ENCODE results near the gene PCSK6. TPM values are rescaled to one million over a fixed set of nuclear protein-coding genes. Genes with fewer than 3 reads are reported as not detected.

Gene PCSK6
- total and polyA plus RNA-seq, 2 of the 8 experiments (the other 6 are each of a cell fraction or from before 2014, with no cell fraction given): 1.9 to 4.0 TPM

GRCh38 chr15:101426761-101427333 lies 62.7 kb downstream of the PCSK6 start:
- 0 out of 2 replicates have a peak overlapping the region, but pooled peaks have one; percentile 17 for H2BK12ac ChIP-seq (ENCODE audit: low read depth, low read length)
- no peak overlapping the region; a peak in 1 of 4 replicates for H3K4me2 ChIP-seq (ENCODE audit: insufficient read depth in 1 of 2, low read depth in 2 of 2, low read length in 2 of 2)
- H4K20me1 ChIP-seq (replicated peaks in 1 of 2; ENCODE audit: control insufficient read depth in 1 of 2, insufficient read depth in 2 of 2, low read length in 2 of 2): peaks cover 2% of the 10 kb centered on the region in 2 experiments
- peaks cover 0 to 12% (median 9%) of the 10 kb centered on the region in 4 experiments; a peak in 4 of 7 replicates for H3K4me1 ChIP-seq (replicated peaks in 1 of 4; ENCODE audit: control insufficient read depth in 3 of 4, insufficient read depth in 4 of 4, low read length in 3 of 4)
- H3K23me2 ChIP-seq (ENCODE audit: low read depth, low read length): no peaks in the 10 kb centered on the region
- H3K4ac ChIP-seq (replicated peaks; ENCODE audit: insufficient read length, low read depth, low read length): no peak overlapping the region
- 0 out of 2 replicates have a peak overlapping the region, but pooled peaks have one; percentile 18 for H2BK15ac ChIP-seq (ENCODE audit: low read length)
- WGBS, 2 experiments (ENCODE audit: extremely low coverage in 1 of 2, insufficient coverage in 1 of 2, insufficient read length in 1 of 2, insufficient replicate concordance in 2 of 2, low coverage in 1 of 2, low lambda C conversion rate in 2 of 2, missing lambda C conversion rate in 1 of 2): 84% methylated on average over 17 of the region's 17 CpGs; no CpG with 5 or more reads in 1 of the 2 experiments
- H3K36me3 ChIP-seq (ENCODE audit: control insufficient read depth in 2 of 4, insufficient read depth in 4 of 4, low read length in 3 of 4): no peaks in the 10 kb centered on the region
- H3K79me2 ChIP-seq (ENCODE audit: control insufficient read depth in 1 of 2, insufficient read depth in 2 of 2, low read length in 2 of 2): no peaks in the 10 kb centered on the region
- CTCF ChIA-PET (ENCODE audit: partially characterized antibody): interaction anchor here (1.2 to 2.4 kb wide), 5 partner anchors 9 to 106 kb away, joined by 3 to 6 read pairs (median 3); no protein-coding TSS in a partner anchor
- no peak overlapping the region for H2AFZ ChIP-seq (ENCODE audit: low read length)
- peak overlapping the region; percentile 63; the same call in 1 of the 2 replicates for H3K18ac ChIP-seq (ENCODE audit: extremely low read depth, low read length)
- H3K27ac ChIP-seq (ENCODE audit: low read depth, low read length): no peak overlapping the region
- H2BK5ac ChIP-seq (ENCODE audit: low read depth, low read length): no peak overlapping the region
- no peak overlapping the region for H4K91ac ChIP-seq (replicated peaks; ENCODE audit: insufficient read length, low read length)
- POLR2A ChIA-PET (ENCODE audit: partially characterized antibody): no interaction called here
- no peak overlapping the region for H3K9ac ChIP-seq (replicated peaks in 1 of 4; ENCODE audit: extremely low read depth in 1 of 4, low read depth in 3 of 4, low read length in 3 of 4)
- peaks cover 6 to 38% (median 27%) of the 10 kb centered on the region in 4 experiments; a peak in 5 of 7 replicates for H3K27me3 ChIP-seq (replicated peaks in 1 of 4; ENCODE audit: control insufficient read depth in 3 of 4, extremely low read depth in 1 of 4, insufficient read depth in 3 of 4, low read length in 3 of 4)
- no peak overlapping the region; the same call in 1 of the 2 replicates for H4K8ac ChIP-seq (ENCODE audit: extremely low read depth, insufficient read depth, low read length)
- no peak overlapping the region for H3K23ac ChIP-seq (ENCODE audit: insufficient read length)
- H4K5ac ChIP-seq (ENCODE audit: insufficient read length, low read depth, low read length): no peak overlapping the region
- H2BK20ac ChIP-seq (ENCODE audit: low read length): no peak overlapping the region
- no peak overlapping the region for H2AK5ac ChIP-seq (ENCODE audit: low read depth, low read length)
- H3K79me1 ChIP-seq (ENCODE audit: low read depth, low read length): no peaks in the 10 kb centered on the region
- no peak overlapping the region for H3K4me3 ChIP-seq (ENCODE audit: extremely low read depth in 1 of 4, insufficient read depth in 2 of 4, low read depth in 3 of 4, low read length in 4 of 4)
- no peak overlapping the region for H3K56ac ChIP-seq (replicated peaks; ENCODE audit: insufficient read length, low read depth, low read length)
- no peak for FAIRE-seq
- H3K9me3 ChIP-seq (ENCODE audit: insufficient read depth in 2 of 2, low read depth in 1 of 2, low read length in 1 of 2): no peaks in the 10 kb centered on the region
- DNase-seq (ENCODE audit: low read depth in 1 of 2, low spot score in 2 of 2): peak in 1 of 2 experiments; percentile 48
- no peak overlapping the region for H2BK120ac ChIP-seq (replicated peaks; ENCODE audit: low read depth, low read length)
- H3K14ac ChIP-seq (ENCODE audit: insufficient read length): no peak overlapping the region
- TF ChIP-seq CEBPB (IDR thresholded peaks at IDR 0.05; ENCODE audit: low read depth, low read length) (no peak), E2F6 (IDR thresholded peaks at IDR 0.05) (no peak), SIRT6 (IDR thresholded peaks at IDR 0.05; ENCODE audit: low read length) (no peak), POU5F1 (IDR thresholded peaks at IDR 0.05; ENCODE audit: low read depth, low read length) (no peak), MAX (IDR thresholded peaks at IDR 0.05) (no peak), CBX5 (IDR thresholded peaks at IDR 0.05; ENCODE audit: low read depth, low read length) (no peak), ATF3 (IDR thresholded peaks at IDR 0.05; ENCODE audit: insufficient read depth, low read depth, low read length) (no peak), POLR2AphosphoS5 (IDR thresholded peaks at IDR 0.05; ENCODE audit: low read depth, low read length) (no peak), CTCF (IDR thresholded peaks at IDR 0.05; ENCODE audit: control extremely low read depth in 1 of 3, insufficient read depth in 1 of 3, low read depth in 1 of 3, low read length in 3 of 3) (no peak)

All from H1 (cell line).